Sigmoid colon (tissue), 4 donors: Measurements from ENCODE around the gene RFPL3.

ENCODE experiments used
- CTCF ChIP-seq, 4 experiments: fragments of 450-650 bp in 3 of 4; fragments of 200-600 bp in 1 of 4; IDR thresholded peaks; one replicate each; pipeline ENCODE4 v1.5.1; 2016 to 2019; ENCODE audit warnings: antibody characterized with exemption in 4 of 4, mild to moderate bottlenecking in 3 of 4, moderate library complexity in 2 of 4
- POLR2AphosphoS5 ChIP-seq, 4 donors: sonication (generic); formaldehyde crosslinking; IDR thresholded peaks; one replicate each; pipeline ENCODE4 v1.6.1; 2017; ENCODE audit warnings: antibody characterized with exemption in 4 of 4

DNA sequence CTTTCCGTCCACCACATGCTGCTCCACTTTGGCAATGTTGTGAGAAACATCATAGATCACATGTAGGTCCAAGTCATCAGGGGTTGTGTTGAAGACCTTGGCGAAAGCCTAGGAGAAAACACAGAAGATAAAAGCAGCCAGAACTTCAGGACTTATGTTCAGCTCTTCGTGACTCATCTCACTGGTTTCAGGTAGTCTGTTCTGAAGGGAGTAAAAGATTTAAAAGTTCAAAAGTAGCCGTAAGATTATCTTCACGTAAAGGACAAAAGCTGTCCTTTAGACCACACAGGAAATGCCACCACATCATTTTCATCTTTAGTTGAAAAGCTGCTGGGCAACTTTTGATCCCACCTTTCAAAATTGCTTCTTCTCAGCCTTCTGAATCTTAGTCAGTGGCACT lies 37.4 kb downstream of the RFPL3 start:
- TF ChIP-seq POLR2AphosphoS5 (IDR thresholded peaks at IDR 0.05) (no peak), CTCF (IDR thresholded peaks at IDR 0.05) (no peak)
